Medulla oblongata (tissue), 1 donor: ENCODE measurements around the gene FAM13A.

Experiments
- DNase-seq: peaks from one replicate; pipeline ENCODE4 v3.0.0-alpha.2; 2015; ENCODE audit errors: extremely low spot score

The FAM13A gene

GRCh38 chr4:88779431-88779830 lies 277.6 kb downstream of the FAM13A start:
- DNase-seq: no peak

- DNase-seq: no peak
Measured at GRCh38 chr4:88775529-88775928, 281.5 kb downstream of the FAM13A start.

- no peak for DNase-seq
Measured at GRCh38 chr4:88775026-88775425, 282.0 kb downstream of the FAM13A start.

- no peak for DNase-seq
Measured at GRCh38 chr4:88771883-88772450, 285.0 kb downstream of the FAM13A start.

- DNase-seq: no peak
Measured at GRCh38 chr4:88765729-88766128, 291.3 kb downstream of the FAM13A start.

- DNase-seq: no peak
Measured at GRCh38 chr4:88763075-88763474, 293.9 kb downstream of the FAM13A start.

GRCh38 chr4:88761861-88762523 lies 295.0 kb downstream of the FAM13A start:
- no peak for DNase-seq

- no peak for DNase-seq
Measured at GRCh38 chr4:88761342-88761741, 295.6 kb downstream of the FAM13A start.

- DNase-seq: no peak
Measured at GRCh38 chr4:88759895-88760290, 297.1 kb downstream of the FAM13A start.

GRCh38 chr4:88759039-88759894 lies 297.7 kb downstream of the FAM13A start:
- DNase-seq: no peak

- DNase-seq: no peak
Measured at GRCh38 chr4:88758264-88758663, 298.7 kb downstream of the FAM13A start.

- DNase-seq: no peak
Measured at GRCh38 chr4:88757776-88758175, 299.2 kb downstream of the FAM13A start.

GRCh38 chr4:88757067-88757466 lies 299.9 kb downstream of the FAM13A start:
- DNase-seq: no peak

GRCh38 chr4:88756149-88756548 lies 300.8 kb downstream of the FAM13A start:
- DNase-seq: no peak

GRCh38 chr4:88755454-88755853 lies 301.5 kb downstream of the FAM13A start:
- DNase-seq: no peak

GRCh38 chr4:88754796-88755195 lies 302.2 kb downstream of the FAM13A start:
- no peak for DNase-seq

- DNase-seq: no peak
Measured at GRCh38 chr4:88753658-88754571, 303.1 kb downstream of the FAM13A start.

GRCh38 chr4:88752754-88753153 lies 304.2 kb downstream of the FAM13A start:
- no peak for DNase-seq

- DNase-seq: no peak
Measured at GRCh38 chr4:88752076-88752463, 304.9 kb downstream of the FAM13A start.

- no peak for DNase-seq
Measured at GRCh38 chr4:88751258-88752075, 305.5 kb downstream of the FAM13A start.

- DNase-seq: no peak
Measured at GRCh38 chr4:88750369-88750768, 306.6 kb downstream of the FAM13A start.
